ENCODE measurements around the gene PNP. TPM values are rescaled to one million over a fixed set of nuclear protein-coding genes. Genes with fewer than 3 reads are reported as not detected.
"Not testable (repeated sequence)": the region's sequence is repeated elsewhere in the genome, so short reads cannot be mapped to it uniquely, and the experiment has no call there.

The PNP gene
- total RNA-seq, 1 experiment from 2014 or later: 97.0 TPM

- Histone ChIP-seq H3K27ac (ENCODE audit: low read depth, low read length, poor library complexity, severe bottlenecking) (no peak overlapping the region), H3K4me3 (ENCODE audit: low read depth, low read length, poor library complexity, severe bottlenecking) (no peak overlapping the region), H3K27me3 (replicated peaks; ENCODE audit: insufficient read depth, low read depth, low read length, poor library complexity) (no peaks in the 10 kb centered on the region), H3K9me3 (ENCODE audit: low read depth, low read length, poor library complexity, severe bottlenecking) (no peaks in the 10 kb centered on the region), H3K4me1 (ENCODE audit: insufficient read depth, low read length, poor library complexity, severe bottlenecking) (peaks cover 3% of the 10 kb centered on the region), H3K36me3 (ENCODE audit: insufficient read depth, low read length, poor library complexity, severe bottlenecking) (peaks cover 12% of the 10 kb centered on the region)
- CTCF ChIA-PET: interaction anchor here (0.5 kb wide), 1 partner anchor 20 kb away, joined by 3 read pairs; no protein-coding TSS in a partner anchor
- no peak for TF ChIP-seq CTCF (conservative IDR thresholded peaks at IDR 0.05; ENCODE audit: low read depth, low read length)
- no peak for TF ChIP-seq EZH2 (IDR thresholded peaks at IDR 0.05; ENCODE audit: borderline replicate concordance, low read depth, low read length, poor library complexity, severe bottlenecking)
- no TSS peak for BruUV-seq (replicated peaks)
- no peak for DNase-seq (ENCODE audit: low spot score)
- POLR2A ChIA-PET (ENCODE audit: low non-redundant PET): no interaction called here
- intact Hi-C loops (cut with micrococcal nuclease; ENCODE audit: unreplicated experiment): no loop called here
Measured at GRCh38 chr14:20441461-20441860, 27.7 kb upstream of the PNP start.

- H3K4me1 ChIP-seq (ENCODE audit: insufficient read depth, low read length, poor library complexity, severe bottlenecking); POLR2A ChIA-PET (ENCODE audit: low non-redundant PET); CTCF ChIA-PET; H3K27ac ChIP-seq (ENCODE audit: low read depth, low read length, poor library complexity, severe bottlenecking); H3K9me3 ChIP-seq (ENCODE audit: low read depth, low read length, poor library complexity, severe bottlenecking); H3K27me3 ChIP-seq (replicated peaks; ENCODE audit: insufficient read depth, low read depth, low read length, poor library complexity); H3K4me3 ChIP-seq (ENCODE audit: low read depth, low read length, poor library complexity, severe bottlenecking); intact Hi-C loops (cut with micrococcal nuclease; ENCODE audit: unreplicated experiment); BruUV-seq (replicated peaks); DNase-seq (ENCODE audit: low spot score): not testable (repeated sequence)
- peaks cover 34% of the 10 kb centered on the region for H3K36me3 ChIP-seq (ENCODE audit: insufficient read depth, low read length, poor library complexity, severe bottlenecking)
Measured at GRCh38 chr14:20443650-20444049, 25.6 kb upstream of the PNP start.

- Histone ChIP-seq H3K9me3 (ENCODE audit: low read depth, low read length, poor library complexity, severe bottlenecking) (no peaks in the 10 kb centered on the region), H3K4me3 (ENCODE audit: low read depth, low read length, poor library complexity, severe bottlenecking) (no peak overlapping the region), H3K36me3 (ENCODE audit: insufficient read depth, low read length, poor library complexity, severe bottlenecking) (peaks cover 66% of the 10 kb centered on the region), H3K27me3 (replicated peaks; ENCODE audit: insufficient read depth, low read depth, low read length, poor library complexity) (no peaks in the 10 kb centered on the region), H3K4me1 (ENCODE audit: insufficient read depth, low read length, poor library complexity, severe bottlenecking) (no peaks in the 10 kb centered on the region), H3K27ac (ENCODE audit: low read depth, low read length, poor library complexity, severe bottlenecking) (no peak overlapping the region)
- no TSS peak for BruUV-seq (replicated peaks)
- ChIA-PET POLR2A (ENCODE audit: low non-redundant PET) (no interaction called here), CTCF (no interaction called here)
- no peak for DNase-seq (ENCODE audit: low spot score)
- TF ChIP-seq EZH2 (IDR thresholded peaks at IDR 0.05; ENCODE audit: borderline replicate concordance, low read depth, low read length, poor library complexity, severe bottlenecking) (no peak), CTCF (conservative IDR thresholded peaks at IDR 0.05; ENCODE audit: low read depth, low read length) (no peak)
- intact Hi-C loops (cut with micrococcal nuclease; ENCODE audit: unreplicated experiment): no loop called here
Measured at GRCh38 chr14:20446889-20447288, 22.3 kb upstream of the PNP start.

GRCh38 chr14:20452831-20453230, 16.4 kb upstream of the PNP start:
- POLR2A ChIA-PET (ENCODE audit: low non-redundant PET); H3K4me3 ChIP-seq (ENCODE audit: low read depth, low read length, poor library complexity, severe bottlenecking); DNase-seq (ENCODE audit: low spot score); H3K27me3 ChIP-seq (replicated peaks; ENCODE audit: insufficient read depth, low read depth, low read length, poor library complexity); H3K9me3 ChIP-seq (ENCODE audit: low read depth, low read length, poor library complexity, severe bottlenecking); H3K4me1 ChIP-seq (ENCODE audit: insufficient read depth, low read length, poor library complexity, severe bottlenecking); CTCF ChIA-PET; intact Hi-C loops (cut with micrococcal nuclease; ENCODE audit: unreplicated experiment); H3K27ac ChIP-seq (ENCODE audit: low read depth, low read length, poor library complexity, severe bottlenecking): not testable (repeated sequence)
- peaks cover 66% of the 10 kb centered on the region for H3K36me3 ChIP-seq (ENCODE audit: insufficient read depth, low read length, poor library complexity, severe bottlenecking)
- TSS peak; percentile 12 for BruUV-seq (replicated peaks)

Measured in A673 (cell line).